Measurements from ENCODE around the gene TEKT5.
"Not testable (repeated sequence)": the region's sequence is repeated elsewhere in the genome, so short reads cannot be mapped to it uniquely, and the experiment has no call there.

TEKT5 gene

DNA sequence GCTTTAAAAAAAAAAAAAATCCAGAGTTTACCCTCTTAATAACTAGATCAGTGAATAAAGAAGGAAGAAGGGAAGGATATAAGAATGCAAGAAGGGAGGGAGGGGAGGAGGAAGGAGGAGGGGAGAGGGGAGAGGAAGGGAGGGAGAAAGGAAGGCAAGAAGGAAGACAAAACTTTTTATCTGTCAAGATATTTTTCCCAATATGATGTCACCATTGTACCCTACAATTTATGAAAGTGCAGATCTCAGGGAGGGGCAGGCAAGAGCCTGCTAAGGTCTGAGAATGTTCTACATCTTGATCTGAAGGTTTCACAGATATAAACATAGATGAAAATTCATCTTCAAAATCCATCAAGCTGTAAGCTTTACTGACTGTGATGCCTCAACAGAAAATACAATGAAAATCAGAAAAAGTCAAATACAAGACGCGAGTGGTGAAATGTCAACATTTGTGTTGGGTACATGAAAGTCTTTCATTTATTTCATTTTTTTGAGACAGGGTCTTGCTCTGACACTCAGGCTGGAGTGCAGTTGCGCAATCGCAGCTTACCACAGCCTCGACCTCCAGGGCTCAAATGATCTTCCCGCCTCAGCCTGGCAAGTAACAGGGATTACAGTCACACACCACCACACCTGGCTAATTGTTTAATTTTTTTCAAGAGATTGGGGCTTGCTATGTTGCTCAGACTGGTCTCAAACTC is 57.2 kb downstream of the TEKT5 start:
- Histone ChIP-seq H3K27ac (ENCODE audit: insufficient read depth, low read depth, low read length, poor library complexity, severe bottlenecking) (no peak overlapping the region), H3K27me3 (ENCODE audit: control insufficient read depth, insufficient read depth, low read length, poor library complexity, severe bottlenecking) (no peaks in the 10 kb centered on the region)
- WGBS, 2 experiments: 73 to 74% methylated on average over 6 of the region's 6 CpGs

DNA sequence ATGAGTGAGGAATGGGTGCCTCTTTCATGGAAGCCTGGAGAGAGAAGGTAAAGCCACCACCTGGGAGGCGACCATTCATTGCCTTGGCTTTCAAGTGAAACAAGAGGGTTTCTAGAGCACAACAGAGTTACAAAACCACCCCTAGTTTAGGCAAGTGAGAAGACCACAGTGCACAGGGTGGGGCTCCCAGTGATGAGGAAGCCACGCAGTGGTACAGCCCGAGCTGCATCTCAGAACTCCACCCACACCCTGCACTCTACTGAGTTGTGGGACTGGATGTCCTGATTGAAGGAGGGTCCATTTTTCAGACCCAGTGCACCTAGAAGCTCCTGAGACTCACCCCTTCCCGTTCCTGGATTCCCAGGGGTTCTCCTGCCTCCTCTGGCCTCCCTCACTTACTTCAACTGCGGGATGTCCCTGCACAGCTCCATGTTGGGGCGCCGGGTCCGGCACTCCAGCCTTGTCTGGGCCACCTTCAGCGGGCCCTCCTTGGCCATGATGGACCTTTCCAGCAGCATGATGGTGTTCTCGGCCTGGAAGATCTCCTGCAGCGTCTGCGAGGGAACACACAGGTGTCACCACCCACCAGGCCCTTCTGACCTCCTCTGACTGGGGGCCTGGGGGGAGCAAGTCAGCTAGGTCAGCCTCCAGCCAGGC is 59.2 kb downstream of the TEKT5 start:
- Histone ChIP-seq H3K9me3 (ENCODE audit: control insufficient read depth, low read length) (no peaks in the 10 kb centered on the region), H3K27me3 (ENCODE audit: control insufficient read depth, insufficient read depth, low read length, poor library complexity, severe bottlenecking) (no peaks in the 10 kb centered on the region), H3K27ac (ENCODE audit: insufficient read depth, low read depth, low read length, poor library complexity, severe bottlenecking) (no peak overlapping the region), H3K4me3 (ENCODE audit: insufficient read depth, low read depth, low read length) (no peak overlapping the region), H3K4me1 (ENCODE audit: control insufficient read depth, insufficient read depth, low read length) (peaks cover 4% of the 10 kb centered on the region), H3K36me3 (ENCODE audit: control insufficient read depth, insufficient read depth, low read length) (no peaks in the 10 kb centered on the region)
- WGBS, 2 experiments: 94 to 95% methylated on average over 12 of the region's 12 CpGs

More for the DNA sequence above, 57.2 kb downstream of the TEKT5 start:
- Histone ChIP-seq H3K9me3 (ENCODE audit: control insufficient read depth, low read length) (no peaks in the 10 kb centered on the region), H3K4me3 (ENCODE audit: insufficient read depth, low read depth, low read length) (no peak overlapping the region), H3K36me3 (ENCODE audit: control insufficient read depth, insufficient read depth, low read length) (no peaks in the 10 kb centered on the region), H3K4me1 (ENCODE audit: control insufficient read depth, insufficient read depth, low read length) (peaks cover 14% of the 10 kb centered on the region)

DNA sequence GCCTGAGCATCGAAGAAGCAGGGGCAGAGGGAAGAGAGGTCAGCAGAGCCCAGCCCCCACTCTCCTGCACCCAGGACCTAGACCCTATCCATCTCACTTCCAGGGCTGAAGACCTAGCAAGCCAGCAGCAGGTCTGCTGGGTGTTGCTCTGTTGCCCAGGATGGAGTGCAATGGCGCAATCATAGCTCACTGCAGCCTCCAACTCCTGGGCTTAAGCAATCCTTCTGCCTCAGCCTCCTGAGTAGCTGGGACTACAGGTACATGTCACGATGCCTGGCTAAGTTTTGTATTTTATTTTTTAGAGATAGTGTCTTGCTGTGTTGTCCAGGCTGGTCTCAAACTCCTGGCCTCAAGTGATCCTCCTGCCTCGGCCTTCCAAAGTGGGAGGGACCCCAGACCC is 61.3 kb downstream of the TEKT5 start:
- H3K9me3 ChIP-seq (ENCODE audit: control insufficient read depth, low read length); H3K27ac ChIP-seq (ENCODE audit: insufficient read depth, low read depth, low read length, poor library complexity, severe bottlenecking); H3K4me1 ChIP-seq (ENCODE audit: control insufficient read depth, insufficient read depth, low read length); H3K27me3 ChIP-seq (ENCODE audit: control insufficient read depth, insufficient read depth, low read length, poor library complexity, severe bottlenecking); H3K4me3 ChIP-seq (ENCODE audit: insufficient read depth, low read depth, low read length); H3K36me3 ChIP-seq (ENCODE audit: control insufficient read depth, insufficient read depth, low read length): not testable (repeated sequence)
- WGBS, 2 experiments: 94 to 96% methylated on average over 4 of the region's 4 CpGs

DNA sequence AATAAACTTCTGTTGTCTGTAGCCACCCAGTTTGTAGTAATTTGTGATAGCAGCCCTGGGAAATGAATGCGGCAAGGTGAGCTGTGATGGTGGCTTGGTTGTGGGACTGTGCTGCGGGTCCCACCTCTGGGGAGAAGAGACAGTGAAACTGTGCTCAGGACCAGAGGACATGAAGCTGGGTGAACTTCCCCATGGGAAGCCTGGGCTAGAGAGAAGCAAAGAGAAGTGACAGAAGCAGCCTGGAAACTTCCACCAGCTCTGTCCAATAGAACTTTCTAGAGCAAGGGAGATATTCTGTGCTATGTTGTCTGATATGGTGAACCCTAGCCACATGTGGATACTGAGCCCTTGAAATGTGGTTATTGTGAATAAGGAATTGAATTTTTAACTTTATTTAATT is 62.8 kb downstream of the TEKT5 start:
- no peaks in the 10 kb centered on the region for H3K9me3 ChIP-seq (ENCODE audit: control insufficient read depth, low read length)
- H3K4me1 ChIP-seq (ENCODE audit: control insufficient read depth, insufficient read depth, low read length): no peaks in the 10 kb centered on the region
- H3K4me3 ChIP-seq (ENCODE audit: insufficient read depth, low read depth, low read length): no peak overlapping the region
- H3K27ac ChIP-seq (ENCODE audit: insufficient read depth, low read depth, low read length, poor library complexity, severe bottlenecking): no peak overlapping the region
- no peaks in the 10 kb centered on the region for H3K27me3 ChIP-seq (ENCODE audit: control insufficient read depth, insufficient read depth, low read length, poor library complexity, severe bottlenecking)
- no peaks in the 10 kb centered on the region for H3K36me3 ChIP-seq (ENCODE audit: control insufficient read depth, insufficient read depth, low read length)
- 93 to 98% methylated on average over 2 of the region's 2 CpGs for WGBS, 2 experiments

DNA sequence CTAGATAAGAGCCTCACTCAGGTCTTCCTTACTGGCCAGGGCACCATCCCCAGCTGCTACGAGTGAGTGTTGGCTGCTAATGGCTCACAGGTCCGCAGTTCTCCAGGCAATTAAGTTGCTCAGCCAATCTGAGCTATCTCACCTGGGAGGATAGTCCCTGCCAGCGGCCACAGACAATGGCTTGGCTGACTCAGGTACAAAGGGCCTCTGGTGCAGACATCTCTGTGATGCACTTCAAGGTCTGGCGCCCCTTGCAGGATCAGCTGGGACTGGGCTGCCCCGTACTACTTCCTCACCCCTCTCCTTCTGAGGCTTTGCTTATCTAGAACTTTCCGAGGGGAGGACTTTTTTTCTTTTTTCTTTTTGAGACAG is 65.2 kb downstream of the TEKT5 start:
- 69 to 72% methylated on average over 6 of the region's 6 CpGs for WGBS, 2 experiments
- Histone ChIP-seq H3K4me1 (ENCODE audit: control insufficient read depth, insufficient read depth, low read length) (no peaks in the 10 kb centered on the region), H3K36me3 (ENCODE audit: control insufficient read depth, insufficient read depth, low read length) (no peaks in the 10 kb centered on the region), H3K9me3 (ENCODE audit: control insufficient read depth, low read length) (no peaks in the 10 kb centered on the region), H3K27ac (ENCODE audit: insufficient read depth, low read depth, low read length, poor library complexity, severe bottlenecking) (no peak overlapping the region), H3K27me3 (ENCODE audit: control insufficient read depth, insufficient read depth, low read length, poor library complexity, severe bottlenecking) (no peaks in the 10 kb centered on the region), H3K4me3 (ENCODE audit: insufficient read depth, low read depth, low read length) (no peak overlapping the region)

DNA sequence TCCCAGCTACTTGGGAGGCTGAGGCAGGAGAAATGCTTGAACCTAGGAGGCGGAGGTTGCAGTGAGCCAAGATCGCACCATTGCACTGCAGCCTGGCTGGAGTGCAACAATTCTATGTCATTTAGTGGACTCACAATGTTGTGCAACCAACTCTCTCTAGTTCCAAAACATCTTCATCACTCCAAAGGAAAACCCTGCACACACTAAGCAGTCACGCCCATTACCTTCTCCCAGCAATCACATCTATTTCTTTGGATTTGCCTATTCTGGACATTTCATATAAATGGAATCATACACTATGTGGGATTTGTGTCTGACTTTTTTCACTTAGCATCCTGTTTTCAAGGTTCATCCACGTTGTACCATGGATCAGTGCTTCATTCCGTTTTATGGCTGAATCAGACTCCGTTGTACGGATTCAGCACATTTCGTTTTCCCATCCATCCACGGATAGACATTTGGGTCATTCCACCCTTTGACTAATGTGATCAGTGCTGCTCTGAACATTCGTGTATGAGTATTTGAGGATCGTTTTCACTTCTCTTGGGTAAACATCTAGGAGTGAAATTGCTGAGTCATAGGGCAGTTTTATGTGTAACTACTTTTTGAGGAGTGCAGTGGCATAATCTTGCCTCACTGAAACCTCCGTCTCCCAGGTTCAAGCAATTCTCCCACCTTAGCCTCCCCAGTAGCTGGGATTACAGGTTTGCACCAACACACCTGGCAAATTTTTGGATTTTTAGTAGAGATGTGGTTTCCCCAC is 69.0 kb downstream of the TEKT5 start:
- Histone ChIP-seq H3K4me3 (ENCODE audit: insufficient read depth, low read depth, low read length) (no peak overlapping the region), H3K27ac (ENCODE audit: insufficient read depth, low read depth, low read length, poor library complexity, severe bottlenecking) (no peak overlapping the region), H3K27me3 (ENCODE audit: control insufficient read depth, insufficient read depth, low read length, poor library complexity, severe bottlenecking) (no peaks in the 10 kb centered on the region), H3K9me3 (ENCODE audit: control insufficient read depth, low read length) (no peaks in the 10 kb centered on the region), H3K4me1 (ENCODE audit: control insufficient read depth, insufficient read depth, low read length) (peaks cover 5% of the 10 kb centered on the region), H3K36me3 (ENCODE audit: control insufficient read depth, insufficient read depth, low read length) (no peaks in the 10 kb centered on the region)
- WGBS, 2 experiments: 93 to 94% methylated on average over 12 of the region's 12 CpGs

DNA sequence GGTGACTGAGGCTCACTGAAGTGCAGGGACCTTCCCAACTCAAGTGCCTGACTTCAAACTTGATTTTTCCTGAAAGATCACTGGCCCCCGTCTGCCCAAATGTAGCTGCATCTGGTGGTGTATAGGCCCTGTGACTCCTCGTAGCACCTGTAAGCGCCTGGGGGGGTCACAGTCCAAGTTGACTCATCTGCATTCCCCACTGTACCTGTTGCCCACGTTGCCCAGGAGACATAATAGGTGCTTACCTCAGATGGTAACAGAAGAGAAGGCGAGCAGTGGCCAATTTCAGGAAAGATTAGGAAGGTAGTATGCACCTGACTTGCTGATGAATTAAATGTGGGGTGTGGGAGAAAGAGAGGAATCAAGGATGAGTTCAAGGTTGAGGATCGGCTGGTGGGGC is 70.2 kb downstream of the TEKT5 start:
- Histone ChIP-seq H3K4me1 (ENCODE audit: control insufficient read depth, insufficient read depth, low read length) (peaks cover 5% of the 10 kb centered on the region), H3K27ac (ENCODE audit: insufficient read depth, low read depth, low read length, poor library complexity, severe bottlenecking) (no peak overlapping the region), H3K36me3 (ENCODE audit: control insufficient read depth, insufficient read depth, low read length) (no peaks in the 10 kb centered on the region), H3K9me3 (ENCODE audit: control insufficient read depth, low read length) (no peaks in the 10 kb centered on the region), H3K4me3 (ENCODE audit: insufficient read depth, low read depth, low read length) (no peak overlapping the region), H3K27me3 (ENCODE audit: control insufficient read depth, insufficient read depth, low read length, poor library complexity, severe bottlenecking) (no peaks in the 10 kb centered on the region)
- WGBS, 2 experiments: 88 to 92% methylated on average over 6 of the region's 6 CpGs

DNA sequence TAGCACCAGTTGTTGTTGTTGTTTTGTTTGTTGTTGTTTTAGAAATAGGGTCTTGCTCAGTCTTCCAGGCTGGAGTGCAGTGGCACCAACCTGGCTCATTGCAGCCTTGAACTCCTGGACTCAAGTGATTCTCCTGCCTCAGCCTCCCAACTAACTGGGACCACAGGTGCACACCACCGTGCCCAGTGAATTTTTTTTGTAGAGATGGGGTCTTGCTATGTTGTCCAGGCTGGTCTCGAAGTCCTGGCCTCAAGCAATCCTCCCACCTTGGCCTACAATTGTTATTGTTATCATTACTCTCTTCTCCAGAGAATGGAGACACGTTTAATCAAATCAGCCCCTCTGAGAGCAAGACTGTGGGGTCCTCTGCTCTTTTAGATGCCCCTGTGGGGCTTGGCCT is 71.7 kb downstream of the TEKT5 start:
- Histone ChIP-seq H3K27ac (ENCODE audit: insufficient read depth, low read depth, low read length, poor library complexity, severe bottlenecking) (no peak overlapping the region), H3K9me3 (ENCODE audit: control insufficient read depth, low read length) (no peaks in the 10 kb centered on the region), H3K27me3 (ENCODE audit: control insufficient read depth, insufficient read depth, low read length, poor library complexity, severe bottlenecking) (peaks cover 13% of the 10 kb centered on the region), H3K36me3 (ENCODE audit: control insufficient read depth, insufficient read depth, low read length) (no peaks in the 10 kb centered on the region), H3K4me1 (ENCODE audit: control insufficient read depth, insufficient read depth, low read length) (peaks cover 16% of the 10 kb centered on the region), H3K4me3 (ENCODE audit: insufficient read depth, low read depth, low read length) (no peak overlapping the region)
- 88 to 90% methylated on average over 3 of the region's 3 CpGs for WGBS, 2 experiments

DNA sequence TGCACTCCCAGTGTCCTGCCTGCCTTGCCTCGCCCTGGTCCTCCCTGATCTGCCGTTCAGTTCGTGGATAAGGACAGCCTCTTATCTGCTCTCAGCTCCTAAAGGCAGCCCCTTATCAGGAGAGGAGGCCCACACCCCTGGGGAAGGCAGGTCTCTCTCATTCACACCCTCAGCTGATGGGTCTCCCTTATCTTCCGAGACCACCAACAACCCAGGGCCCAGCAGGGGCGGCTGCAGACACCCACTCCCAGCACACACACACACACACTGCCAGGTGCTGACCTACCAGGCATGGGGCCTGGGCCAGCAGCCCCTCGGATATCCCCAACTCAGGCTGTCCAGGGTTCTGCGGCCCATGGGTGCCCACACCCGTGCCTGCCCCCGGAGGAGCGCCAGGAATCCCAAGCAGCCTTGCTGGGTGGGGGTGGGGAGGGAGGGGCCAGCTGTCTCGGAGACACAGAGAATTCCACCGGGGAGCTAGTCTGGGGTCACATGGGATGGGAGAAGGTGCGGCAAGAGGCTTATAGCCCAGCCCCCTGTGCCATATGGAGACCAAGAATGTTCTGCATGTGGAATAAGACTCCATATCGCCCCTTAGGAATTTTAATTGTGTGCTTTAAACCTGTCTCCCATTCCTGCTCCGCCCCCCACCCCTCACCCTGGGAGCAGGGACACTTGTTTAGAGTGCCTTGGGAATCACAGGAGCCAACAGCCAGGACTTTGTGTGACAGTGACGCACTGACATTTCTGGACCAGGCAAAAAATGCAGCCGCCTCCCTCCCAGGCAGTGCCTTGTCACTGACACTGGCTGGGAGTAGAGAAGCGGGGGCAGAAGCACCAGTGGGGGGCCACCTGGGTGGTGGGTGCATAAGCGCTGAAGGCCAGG is 72.5 kb downstream of the TEKT5 start:
- Histone ChIP-seq H3K36me3 (ENCODE audit: control insufficient read depth, insufficient read depth, low read length) (no peaks in the 10 kb centered on the region), H3K4me1 (ENCODE audit: control insufficient read depth, insufficient read depth, low read length) (peaks cover 20% of the 10 kb centered on the region), H3K27ac (ENCODE audit: insufficient read depth, low read depth, low read length, poor library complexity, severe bottlenecking) (no peak overlapping the region), H3K27me3 (ENCODE audit: control insufficient read depth, insufficient read depth, low read length, poor library complexity, severe bottlenecking) (peaks cover 15% of the 10 kb centered on the region), H3K4me3 (ENCODE audit: insufficient read depth, low read depth, low read length) (no peak overlapping the region), H3K9me3 (ENCODE audit: control insufficient read depth, low read length) (no peaks in the 10 kb centered on the region)
- WGBS, 2 experiments: 77 to 81% methylated on average over 19 of the region's 19 CpGs

Measured in ectodermal cell (in vitro differentiated cells).